Neural progenitor cell (in vitro differentiated cells): ENCODE results near the gene LSP1.

Experiments
- CTCF ChIP-seq: fragments of 200-600 bp; sonication (generic); IDR thresholded peaks from 2 replicates; pipeline ENCODE4 v1.5.1; 2017; ENCODE audit warnings: antibody characterized with exemption, mild to moderate bottlenecking
- EZH2 ChIP-seq: fragments of 200-600 bp; sonication (generic); IDR thresholded peaks from 2 replicates; pipeline ENCODE4 v1.6.1; 2017; ENCODE audit warnings: antibody characterized with exemption, mild to moderate bottlenecking, moderate library complexity
- EZH2phosphoT487 ChIP-seq: fragments of 200-600 bp; sonication (generic); IDR thresholded peaks from 2 replicates; pipeline ENCODE4 v1.6.1; 2017; ENCODE audit warnings: antibody characterized with exemption

DNA sequence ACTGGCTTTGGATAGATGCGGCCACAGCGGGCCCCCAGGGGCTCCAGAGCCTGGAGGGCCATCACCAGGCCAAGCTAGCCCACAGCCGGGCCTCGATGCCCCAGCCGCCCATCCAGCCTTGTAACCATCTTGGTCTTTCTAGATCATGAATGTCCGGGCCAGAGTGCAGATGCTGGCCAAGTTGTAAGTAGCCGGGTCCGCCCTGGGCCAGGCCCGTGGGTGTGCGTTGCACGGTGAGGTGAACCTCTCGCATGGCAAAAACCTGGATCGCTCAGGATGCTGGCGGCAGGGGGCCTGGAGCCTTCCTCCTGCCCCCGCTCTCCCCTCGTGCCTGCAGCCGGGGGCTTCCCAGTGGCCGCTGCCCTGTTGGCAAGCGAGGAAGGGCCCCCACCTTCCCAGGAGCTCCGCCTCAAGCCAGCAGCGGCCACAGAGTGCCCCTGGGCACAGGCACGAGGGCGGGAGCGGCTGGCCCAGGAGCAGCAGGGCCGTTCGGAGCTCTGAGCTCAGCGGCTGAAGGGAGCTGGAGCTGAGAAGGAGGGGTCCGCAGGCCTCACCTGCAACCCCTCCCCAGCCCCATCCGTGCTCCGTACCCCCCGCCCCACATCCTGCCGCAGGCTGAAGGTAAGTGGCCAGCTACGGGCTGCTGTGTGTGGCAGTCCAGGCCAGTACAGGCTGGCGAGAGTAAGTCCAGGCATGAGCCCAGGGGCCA, 83.3 kb downstream of the LSP1 start:
- no peak for TF ChIP-seq CTCF
- TF ChIP-seq EZH2: no peak
- no peak for TF ChIP-seq EZH2phosphoT487
